Measurements from ENCODE around the gene SHF. TPM values are rescaled to one million over a fixed set of nuclear protein-coding genes. Genes with fewer than 3 reads are reported as not detected.

Gene SHF
- total and polyA plus RNA-seq, 2 of the 4 experiments (the other 2 are of a cell fraction): 1.8 to 3.5 TPM

DNA sequence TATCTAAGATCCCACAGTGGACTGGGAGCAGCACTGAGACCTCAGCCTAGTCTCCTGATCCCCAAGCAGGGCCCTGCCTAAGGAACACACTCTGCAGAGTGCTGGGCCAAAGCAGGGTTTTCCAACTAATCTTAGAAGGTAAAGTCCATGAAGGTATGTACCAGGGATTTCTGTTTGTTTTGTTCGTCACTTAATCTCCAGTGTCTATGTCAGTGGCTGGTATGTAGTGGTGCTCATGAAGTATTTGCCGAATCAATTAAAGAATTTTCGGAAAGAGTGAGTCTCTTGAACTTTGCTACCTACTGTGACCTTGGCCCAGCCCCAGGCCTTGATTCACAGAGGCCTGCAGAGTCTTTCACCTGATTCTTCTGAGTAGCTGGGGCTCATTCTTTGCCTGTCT, 56.3 kb downstream of the SHF start:
- TF ChIP-seq MAFK (IDR thresholded peaks at IDR 0.05; ENCODE audit: low read depth, low read length) (no peak), FOS (IDR thresholded peaks at IDR 0.05; ENCODE audit: low read depth, low read length) (no peak), SMC3 (IDR thresholded peaks at IDR 0.05; ENCODE audit: low read depth, low read length) (no peak), CHD1 (IDR thresholded peaks at IDR 0.05; ENCODE audit: low read depth, low read length) (no peak), RCOR1 (IDR thresholded peaks at IDR 0.05; ENCODE audit: insufficient replicate concordance, low read length) (no peak), POLR2A (IDR thresholded peaks at IDR 0.05; ENCODE audit: low read depth, low read length) (no peak), RAD21 (IDR thresholded peaks at IDR 0.05; ENCODE audit: low read length) (no peak), CEBPB (IDR thresholded peaks at IDR 0.05; ENCODE audit: low read depth, low read length) (no peak), NFE2L2 (IDR thresholded peaks at IDR 0.05; ENCODE audit: low read depth, low read length) (no peak)
- TF ChIP-seq, protein P1, sequence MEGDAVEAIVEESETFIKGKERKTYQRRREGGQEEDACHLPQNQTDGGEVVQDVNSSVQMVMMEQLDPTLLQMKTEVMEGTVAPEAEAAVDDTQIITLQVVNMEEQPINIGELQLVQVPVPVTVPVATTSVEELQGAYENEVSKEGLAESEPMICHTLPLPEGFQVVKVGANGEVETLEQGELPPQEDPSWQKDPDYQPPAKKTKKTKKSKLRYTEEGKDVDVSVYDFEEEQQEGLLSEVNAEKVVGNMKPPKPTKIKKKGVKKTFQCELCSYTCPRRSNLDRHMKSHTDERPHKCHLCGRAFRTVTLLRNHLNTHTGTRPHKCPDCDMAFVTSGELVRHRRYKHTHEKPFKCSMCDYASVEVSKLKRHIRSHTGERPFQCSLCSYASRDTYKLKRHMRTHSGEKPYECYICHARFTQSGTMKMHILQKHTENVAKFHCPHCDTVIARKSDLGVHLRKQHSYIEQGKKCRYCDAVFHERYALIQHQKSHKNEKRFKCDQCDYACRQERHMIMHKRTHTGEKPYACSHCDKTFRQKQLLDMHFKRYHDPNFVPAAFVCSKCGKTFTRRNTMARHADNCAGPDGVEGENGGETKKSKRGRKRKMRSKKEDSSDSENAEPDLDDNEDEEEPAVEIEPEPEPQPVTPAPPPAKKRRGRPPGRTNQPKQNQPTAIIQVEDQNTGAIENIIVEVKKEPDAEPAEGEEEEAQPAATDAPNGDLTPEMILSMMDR (conservative IDR thresholded peaks at IDR 0.05; ENCODE audit: low read depth, low read length): no peak
- no peak overlapping the region for H3K4ac ChIP-seq (ENCODE audit: low read depth, low read length)
- dilution Hi-C loops (cut with HindIII; ENCODE audit: low sequenced_read_pairs, unreplicated experiment): no loop called here

More for the DNA sequence above, 56.3 kb downstream of the SHF start:
- H4K8ac ChIP-seq (ENCODE audit: low read depth in 2 of 2, low read length in 2 of 2): no peak overlapping the region
- H2BK120ac ChIP-seq (ENCODE audit: low read depth, low read length): no peak overlapping the region
- no TSS peak for BruUV-seq (replicated peaks)
- H2BK5ac ChIP-seq (ENCODE audit: low read depth, low read length, poor library complexity, severe bottlenecking): no peak overlapping the region
- no peak overlapping the region for H4K5ac ChIP-seq (ENCODE audit: low read depth, low read length)
- no peak overlapping the region for H2AFZ ChIP-seq (replicated peaks; ENCODE audit: low read length, poor library complexity)
- no peak overlapping the region for H4K91ac ChIP-seq (ENCODE audit: insufficient read depth, low read depth, low read length)
- no peak overlapping the region for H3K9ac ChIP-seq (ENCODE audit: low read depth, low read length)
- ATAC-seq (ENCODE audit: low read depth): no peak
- no peak overlapping the region for H2AK5ac ChIP-seq (ENCODE audit: low read depth, low read length)
- POLR2A ChIA-PET (ENCODE audit: unreplicated experiment): no interaction called here
- H3K4me2 ChIP-seq (ENCODE audit: low read depth, low read length): no peak overlapping the region
- peaks cover 3% of the 10 kb centered on the region; the same call in 1 of the 2 replicates for H3K9me3 ChIP-seq (ENCODE audit: control insufficient read depth, insufficient read depth, low read length)
- H2AK9ac ChIP-seq (replicated peaks; ENCODE audit: low read depth, low read length, poor library complexity): no peak overlapping the region
- in situ Hi-C loops (cut with MboI; ENCODE audit: low sequenced_read_pairs) (no loop called here), intact Hi-C loops (cut with micrococcal nuclease) (no loop called here)
- no peaks in the 10 kb centered on the region for H3K9me1 ChIP-seq (ENCODE audit: insufficient read depth, low read length)
- no peak overlapping the region for H3K14ac ChIP-seq (replicated peaks; ENCODE audit: low read depth, low read length)
- H3K23ac ChIP-seq (ENCODE audit: low read depth, low read length): no peak overlapping the region
- H2BK15ac ChIP-seq (ENCODE audit: low read depth, low read length): no peak overlapping the region
- no peak for DNase-seq
- CTCF ChIA-PET: no interaction called here
- H4K20me1 ChIP-seq (ENCODE audit: insufficient read depth, low read length): no peaks in the 10 kb centered on the region
- H3K27me3 ChIP-seq (ENCODE audit: control insufficient read depth, insufficient read depth, low read length): peaks cover 82% of the 10 kb centered on the region
- no peak overlapping the region for H2BK20ac ChIP-seq (ENCODE audit: low read depth, low read length)
- H3K18ac ChIP-seq (ENCODE audit: low read depth, low read length): no peak overlapping the region
- no peak overlapping the region for H3K27ac ChIP-seq (ENCODE audit: insufficient read depth, low read length)
- no peak overlapping the region for H3K56ac ChIP-seq (ENCODE audit: extremely low read depth, insufficient read depth, low read length)
- H3K79me1 ChIP-seq (ENCODE audit: low read depth in 1 of 2, low read length in 2 of 2): no peaks in the 10 kb centered on the region
- no peaks in the 10 kb centered on the region; the same call in 1 of the 2 replicates for H3K4me1 ChIP-seq (ENCODE audit: control insufficient read depth, insufficient read depth, low read length)
- 100% methylated on average over 1 of the region's 3 CpGs; no CpG with 5 or more reads in 1 of the 2 experiments for WGBS, 2 experiments (ENCODE audit: extremely low coverage in 2 of 2, insufficient read length in 1 of 2)
- no peaks in the 10 kb centered on the region for H3K36me3 ChIP-seq (ENCODE audit: control insufficient read depth, insufficient read depth, low read length)
- H3K4me3 ChIP-seq (ENCODE audit: insufficient read depth, low read depth, low read length): no peak overlapping the region
